Right lobe of liver (tissue), 4 donors: ENCODE results near the gene ADAM12.

Experiments
- POLR2A ChIP-seq: fragments of 450-650 bp; IDR thresholded peaks from one replicate; pipeline ENCODE4 v1.6.1; 2017; ENCODE audit warnings: antibody characterized with exemption, mild to moderate bottlenecking
- TF ChIP-seq, protein P1 (sequence below), 4 donors: fragments of 200-600 bp in 3 of 4; fragments of 450-650 bp in 1 of 4; IDR thresholded peaks; one replicate each; pipeline versions ENCODE4 v1.5.1 to v1.8.0; 2016 to 2022; ENCODE audit warnings: antibody characterized with exemption in 4 of 4, mild to moderate bottlenecking in 2 of 4
- donor health status: DM: no; HTN: no; CAD: no.
- donor health status: DM: no; HTN: no; CAD: no.
- donor health status: DM: no; HTN: yes; CAD: no.

DNA sequence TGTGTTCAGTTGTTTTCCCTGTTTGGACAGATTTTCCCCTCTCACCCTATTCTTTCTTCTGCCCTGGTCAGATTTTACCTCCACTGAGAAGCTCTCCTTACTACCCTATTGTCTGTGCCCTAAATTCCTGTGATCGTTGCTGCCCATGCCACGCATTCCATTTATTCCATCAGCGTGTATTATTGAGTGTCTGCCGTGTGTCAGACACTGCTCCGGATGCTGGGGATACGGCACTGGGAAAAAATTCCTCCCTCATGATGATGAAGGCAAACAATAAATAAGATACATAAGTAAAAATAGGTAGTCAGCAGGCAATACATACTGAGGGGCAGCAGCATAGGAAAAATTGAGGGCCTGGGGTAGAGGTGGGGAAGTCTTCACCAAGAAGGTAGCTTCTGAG, 405.1 kb downstream of the ADAM12 start:
- TF ChIP-seq, protein P1, sequence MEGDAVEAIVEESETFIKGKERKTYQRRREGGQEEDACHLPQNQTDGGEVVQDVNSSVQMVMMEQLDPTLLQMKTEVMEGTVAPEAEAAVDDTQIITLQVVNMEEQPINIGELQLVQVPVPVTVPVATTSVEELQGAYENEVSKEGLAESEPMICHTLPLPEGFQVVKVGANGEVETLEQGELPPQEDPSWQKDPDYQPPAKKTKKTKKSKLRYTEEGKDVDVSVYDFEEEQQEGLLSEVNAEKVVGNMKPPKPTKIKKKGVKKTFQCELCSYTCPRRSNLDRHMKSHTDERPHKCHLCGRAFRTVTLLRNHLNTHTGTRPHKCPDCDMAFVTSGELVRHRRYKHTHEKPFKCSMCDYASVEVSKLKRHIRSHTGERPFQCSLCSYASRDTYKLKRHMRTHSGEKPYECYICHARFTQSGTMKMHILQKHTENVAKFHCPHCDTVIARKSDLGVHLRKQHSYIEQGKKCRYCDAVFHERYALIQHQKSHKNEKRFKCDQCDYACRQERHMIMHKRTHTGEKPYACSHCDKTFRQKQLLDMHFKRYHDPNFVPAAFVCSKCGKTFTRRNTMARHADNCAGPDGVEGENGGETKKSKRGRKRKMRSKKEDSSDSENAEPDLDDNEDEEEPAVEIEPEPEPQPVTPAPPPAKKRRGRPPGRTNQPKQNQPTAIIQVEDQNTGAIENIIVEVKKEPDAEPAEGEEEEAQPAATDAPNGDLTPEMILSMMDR (IDR thresholded peaks at IDR 0.05), result no peak
- TF ChIP-seq POLR2A, result no peak
